LNCAP (cell line): Measurements from ENCODE around the gene OTOS.

ENCODE experiments used
- CTCF ChIP-seq: fragments of 450-650 bp; IDR thresholded peaks from 2 replicates; pipeline ENCODE4 v1.5.1; 2017; ENCODE audit warnings: mild to moderate bottlenecking

OTOS gene

GRCh38 chr2:240170883-240171282, 30.4 kb upstream of the OTOS start:
- TF ChIP-seq CTCF = no peak

- no peak for TF ChIP-seq CTCF
Observed at GRCh38 chr2:240170354-240170735, 29.9 kb upstream of the OTOS start.

GRCh38 chr2:240169486-240170353, 29.3 kb upstream of the OTOS start:
- TF ChIP-seq CTCF = no peak

GRCh38 chr2:240168546-240169361, 28.3 kb upstream of the OTOS start:
- TF ChIP-seq CTCF = no peak

GRCh38 chr2:240168041-240168440, 27.6 kb upstream of the OTOS start:
- TF ChIP-seq CTCF = no peak

GRCh38 chr2:240167588-240167880, 27.1 kb upstream of the OTOS start:
- no peak for TF ChIP-seq CTCF

- no peak for TF ChIP-seq CTCF
Observed at GRCh38 chr2:240166761-240167587, 26.5 kb upstream of the OTOS start.
